Measurements from ENCODE around the gene MALRD1. TPM values are rescaled to one million over a fixed set of nuclear protein-coding genes. Genes with fewer than 3 reads are reported as not detected.

Gene MALRD1
- total RNA-seq, 4 donors from 2014 or later: 0.75 to 2.4 (median 0.82) TPM; not detected in 1

GRCh38 chr10:19783721-19784120 lies 735.1 kb downstream of the MALRD1 start:
- Histone ChIP-seq H3K9me3 (no peaks in the 10 kb centered on the region), H3K36me3 (no peaks in the 10 kb centered on the region), H3K27ac (no peak overlapping the region), H3K4me3 (no peak overlapping the region), H3K27me3 (no peaks in the 10 kb centered on the region), H3K4me1 (no peaks in the 10 kb centered on the region)
- 92 to 97% methylated on average over 4 of the region's 4 CpGs for WGBS, 2 donors (ENCODE audit: low coverage in 1 of 2)
- in situ Hi-C loops (cut with MboI; ENCODE audit: low pct_ligation_motif_present in 1 of 4, low pct_unique_long_range_greater_than_20kb in 1 of 4, low sequenced_read_pairs in 3 of 4) (loop anchor here in 2 of 4 donors (25.0 kb wide), 1 partner anchor 371 kb away; no protein-coding TSS in a partner anchor), intact Hi-C loops (cut with DNase I; ENCODE audit: low total_unique reads) (no loop called here)
- DNase-seq: no peak
- TF ChIP-seq POLR2A (IDR thresholded peaks at IDR 0.05): no peak
- TF ChIP-seq CTCF (IDR thresholded peaks at IDR 0.05): no peak
- no peak for TF ChIP-seq POLR2AphosphoS5 (IDR thresholded peaks at IDR 0.05)

Small RNA genes within 50 kb of the gene (small RNA-seq; reads per million reads assigned to genes)
- 0 reads per million in 4 donors for gene AL354695.1
- 0 reads per million in 4 donors for gene HMGN1P20
- 0 reads per million in 4 donors for gene RF00012
- 256 to 536 (median 322) reads per million in 4 donors for gene RNA5SP303
